Measurements from ENCODE around the gene DMXL2.
"Not testable (repeated sequence)": the region's sequence is repeated elsewhere in the genome, so short reads cannot be mapped to it uniquely, and the experiment has no call there.

Gene DMXL2

DNA sequence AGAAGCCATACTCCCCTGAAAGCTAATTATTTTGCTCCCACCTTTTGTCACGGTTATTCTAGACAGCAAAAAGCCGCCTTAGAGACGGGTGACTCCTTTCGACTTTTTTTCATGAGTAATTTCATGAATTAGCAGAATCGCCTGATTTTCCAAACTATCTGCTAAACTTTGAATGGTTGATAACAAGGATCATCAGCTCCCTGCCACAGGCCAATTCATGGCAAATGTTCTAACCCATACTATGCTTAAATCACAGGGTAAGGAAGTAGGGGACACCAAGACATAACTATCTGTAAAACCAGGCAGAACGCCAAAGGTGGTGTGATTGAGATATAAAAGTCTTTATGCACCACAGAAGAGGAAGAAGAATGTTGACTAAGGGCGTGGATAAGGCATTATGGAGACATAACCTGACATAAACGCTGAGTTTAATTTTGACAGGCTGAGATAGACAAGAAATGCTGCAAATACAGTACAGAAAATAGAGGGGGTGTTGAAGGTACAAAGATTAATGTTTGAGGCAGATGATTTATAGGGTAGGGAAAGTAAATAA, 891 bp upstream of the DMXL2 start:
- DNase-seq: no peak

DNA sequence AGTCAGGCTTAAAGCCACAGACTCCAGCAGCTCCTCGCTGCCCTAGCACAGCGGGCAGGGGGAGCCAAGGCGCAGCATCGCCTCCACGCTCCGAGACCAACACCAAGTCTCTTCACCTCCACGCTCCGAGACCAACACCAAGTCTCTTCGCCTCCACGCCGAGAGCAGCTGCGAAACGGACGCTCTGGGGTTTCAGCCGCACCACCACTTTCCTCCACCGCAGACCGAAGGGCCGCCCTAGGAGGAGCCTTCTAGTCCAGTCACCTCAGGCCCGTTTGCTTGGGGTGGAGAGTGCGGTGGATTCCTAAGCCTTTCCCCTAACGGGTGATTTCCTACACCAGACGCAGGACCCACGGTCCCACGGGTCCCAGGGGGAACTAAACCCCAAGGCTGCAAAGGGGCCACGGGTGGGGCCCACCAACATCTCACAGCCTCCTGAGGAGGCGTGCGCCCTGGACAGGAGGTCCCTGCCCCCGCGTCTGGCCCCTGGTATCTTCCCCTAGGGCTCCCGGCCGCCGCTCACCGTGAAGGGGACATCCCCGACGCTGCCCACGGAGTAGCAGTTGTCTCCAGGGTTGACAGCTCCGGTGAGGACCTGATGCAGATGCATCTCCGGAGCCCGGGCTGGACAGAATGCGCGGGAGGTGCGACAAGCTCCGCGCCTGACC, 501 bp downstream of the DMXL2 start:
- DNase-seq: peak; percentile 12 to 20

DNA sequence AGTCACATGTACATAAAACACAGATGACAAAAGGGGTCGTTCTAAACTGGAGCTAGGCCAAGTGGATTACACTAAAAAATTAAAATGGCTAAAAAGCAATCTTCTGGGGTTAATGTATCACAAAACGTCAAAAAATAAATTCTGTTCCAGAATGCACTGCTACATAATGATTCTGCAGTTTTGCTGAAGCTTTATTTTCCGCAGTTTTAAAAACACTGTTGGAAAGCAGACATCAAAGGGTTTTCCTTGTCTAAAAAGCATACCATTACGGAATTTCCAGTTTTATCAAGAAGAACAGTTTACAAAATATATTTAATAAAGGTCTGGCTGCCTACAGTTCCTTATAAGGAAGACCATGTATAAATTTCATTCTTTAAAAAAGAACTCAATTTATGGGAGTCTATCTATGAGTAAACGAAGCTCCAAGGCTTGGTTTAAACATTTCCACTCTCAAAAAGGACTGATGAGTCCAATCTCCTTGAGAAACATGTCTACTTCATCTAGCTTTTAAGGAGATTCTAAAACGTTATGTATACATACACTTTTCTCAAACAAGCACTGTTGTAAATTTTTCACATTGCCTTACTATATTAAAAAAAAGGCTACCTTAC, 1.3 kb downstream of the DMXL2 start:
- DNase-seq: no peak

DNA sequence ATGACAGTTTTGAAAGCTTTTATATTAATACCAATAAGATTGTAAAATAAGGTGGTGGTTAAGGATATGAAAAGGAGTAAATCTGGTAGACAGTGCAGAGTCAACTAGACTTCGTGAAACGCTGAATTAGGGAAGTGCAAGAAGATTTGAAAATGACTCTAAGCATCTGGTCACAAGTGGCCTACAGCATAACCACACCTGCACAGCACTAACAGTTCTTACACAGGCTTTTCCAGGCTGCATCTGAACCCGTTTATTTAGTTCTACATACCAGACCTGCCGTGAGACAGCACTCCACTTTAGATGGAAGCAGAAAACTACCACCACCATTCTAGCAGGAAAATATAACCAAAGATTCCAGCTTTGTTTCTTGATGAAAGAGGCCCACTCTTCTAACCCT, 1.9 kb downstream of the DMXL2 start:
- no peak for DNase-seq

DNA sequence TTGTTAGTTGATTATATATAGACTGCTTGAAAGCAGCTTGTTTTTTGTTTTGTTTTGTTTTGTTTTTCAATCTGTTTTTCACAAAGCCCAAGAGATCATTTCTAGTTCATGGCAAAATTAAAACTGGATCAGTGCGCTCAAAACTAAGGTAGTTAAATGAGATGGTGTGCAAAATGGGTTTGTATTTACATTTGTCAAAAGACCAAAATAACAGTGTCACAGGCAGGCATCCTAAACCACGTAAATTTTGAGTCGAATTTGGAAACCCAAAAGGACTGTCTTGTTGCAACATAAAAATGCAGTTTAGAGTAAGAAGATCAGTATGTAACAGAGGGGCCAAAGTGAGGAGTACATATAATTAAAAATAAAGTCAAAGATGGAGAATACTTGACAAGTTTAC, 2.4 kb downstream of the DMXL2 start:
- no peak for DNase-seq

DNA sequence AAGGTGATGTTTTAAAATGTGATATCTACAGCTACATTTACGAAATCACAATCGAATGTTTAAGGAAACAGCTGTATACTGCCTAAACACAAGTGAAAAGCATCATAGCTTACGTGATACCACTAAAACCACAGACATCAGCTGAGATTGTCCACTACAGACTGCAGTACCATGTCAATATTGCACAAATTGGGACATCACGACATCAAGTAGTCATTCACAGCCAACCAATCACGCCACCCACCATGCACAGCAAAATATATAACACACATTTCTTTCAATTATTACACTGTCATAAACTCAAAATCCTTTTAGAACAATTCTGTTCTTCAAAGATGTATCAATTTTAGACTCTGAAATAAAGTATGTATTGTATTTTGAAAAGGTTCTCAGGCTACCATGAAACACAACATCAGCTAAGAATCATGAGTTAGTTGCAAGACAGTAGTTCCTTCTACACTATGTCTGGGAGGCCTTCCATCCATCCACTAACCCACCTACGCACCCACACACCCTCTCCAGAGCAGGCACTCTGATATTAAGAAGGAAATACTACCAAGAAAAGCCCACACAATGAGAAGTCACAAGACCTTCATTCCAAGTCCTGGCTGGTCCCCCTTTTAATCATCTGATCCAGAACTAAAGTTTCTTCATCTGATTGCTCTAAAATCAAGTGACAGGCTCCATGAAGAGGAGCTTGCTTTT, 3.1 kb downstream of the DMXL2 start:
- DNase-seq: no peak

DNA sequence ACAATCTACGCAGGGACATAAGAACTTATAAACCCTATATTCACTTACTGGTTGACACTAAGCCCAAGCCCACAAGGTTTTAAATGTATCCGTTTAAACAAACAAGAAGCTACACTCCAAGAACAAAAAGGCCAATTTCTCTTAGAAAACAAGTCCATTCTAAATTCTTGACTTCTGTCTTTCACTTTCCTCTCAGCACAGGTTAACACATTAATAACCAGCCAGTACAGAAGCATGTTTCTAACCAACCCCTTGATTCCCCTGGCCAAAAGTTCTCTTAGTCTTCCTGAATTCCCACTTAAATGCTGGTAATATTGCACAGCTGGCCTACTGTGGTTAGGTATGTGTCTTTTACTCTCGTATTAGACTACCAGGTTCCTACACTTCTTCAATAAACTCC, 4.7 kb downstream of the DMXL2 start:
- no peak for DNase-seq

DNA sequence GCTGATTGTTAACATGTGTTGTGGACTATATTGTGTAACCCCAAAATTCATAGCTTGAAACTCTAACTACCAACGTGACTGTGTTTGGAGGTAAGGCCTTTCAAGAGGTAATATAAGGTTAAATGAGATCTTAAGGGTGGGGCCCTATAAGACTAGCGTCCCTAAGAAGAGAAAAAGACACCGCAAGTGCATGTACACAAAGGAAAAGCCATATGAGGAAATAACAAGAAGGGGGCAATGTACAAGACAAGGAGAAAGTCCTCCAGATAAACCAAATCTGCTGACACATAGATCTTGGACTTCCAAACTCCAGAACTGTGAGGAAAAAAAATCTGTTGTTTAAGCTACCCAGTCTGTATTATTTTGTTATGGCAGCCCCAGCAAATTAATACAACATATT, 8.6 kb downstream of the DMXL2 start:
- no peak for DNase-seq

DNA sequence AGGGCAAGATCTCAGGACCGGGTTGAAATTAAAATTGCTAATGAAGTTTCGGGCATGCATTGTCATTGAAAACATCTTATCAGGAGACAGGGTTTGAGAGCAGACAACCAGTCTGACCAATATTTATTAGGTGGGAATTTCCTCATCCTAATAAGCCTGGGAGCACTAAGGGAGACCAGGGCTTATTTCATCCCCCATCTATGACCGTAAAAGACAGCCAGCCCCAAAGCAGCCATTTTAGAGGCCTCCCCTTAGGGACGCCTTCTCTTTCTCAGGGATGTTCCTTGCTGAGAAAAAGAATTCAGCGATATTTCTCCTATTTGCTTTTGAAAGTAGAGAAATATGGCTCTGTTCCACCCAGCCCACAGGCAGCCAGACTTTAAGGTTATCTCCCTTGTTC, 9.9 kb downstream of the DMXL2 start:
- not testable (repeated sequence) for DNase-seq

DNA sequence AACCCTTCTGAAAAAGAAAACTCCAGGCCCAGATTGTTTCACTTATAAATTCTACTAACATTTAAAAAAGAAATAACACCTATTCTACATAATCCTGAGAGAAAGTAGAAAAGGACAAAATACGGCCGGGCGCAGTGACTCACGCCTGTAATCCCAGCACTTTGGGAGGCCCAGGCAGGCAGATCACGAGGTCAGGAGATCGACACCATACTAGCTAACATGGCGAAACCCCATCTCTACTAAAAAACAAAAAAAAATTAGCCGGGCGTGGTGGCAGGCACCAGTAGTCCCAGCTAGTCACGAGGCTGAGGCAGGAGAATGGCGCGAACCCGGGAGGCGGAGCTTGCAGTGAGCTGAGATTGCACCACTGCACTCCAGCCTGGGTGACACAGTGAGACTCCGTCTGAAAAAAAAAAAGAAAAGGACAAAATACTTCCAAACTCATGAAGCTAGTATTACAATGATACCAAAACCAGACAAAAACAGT, 19.1 kb downstream of the DMXL2 start:
- not testable (repeated sequence) for DNase-seq

DNA sequence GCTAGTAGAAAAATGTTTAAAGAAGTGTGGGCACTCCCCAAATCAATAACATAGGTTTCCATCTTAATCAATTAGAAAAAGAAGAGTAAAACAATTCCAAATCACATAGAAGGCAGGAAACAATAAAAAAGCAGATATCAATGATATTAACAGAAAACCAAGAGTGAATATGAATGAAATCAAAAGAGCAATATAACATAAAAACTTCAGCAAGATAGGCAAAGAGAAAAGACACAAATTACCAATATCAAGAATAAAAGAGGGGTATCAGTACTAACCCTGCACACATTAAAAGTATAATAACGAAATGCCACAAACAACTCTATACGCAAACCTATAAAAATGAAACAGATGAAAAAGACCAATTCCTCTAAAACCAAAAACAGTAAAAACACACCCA, 19.6 kb downstream of the DMXL2 start:
- no peak for DNase-seq

DNA sequence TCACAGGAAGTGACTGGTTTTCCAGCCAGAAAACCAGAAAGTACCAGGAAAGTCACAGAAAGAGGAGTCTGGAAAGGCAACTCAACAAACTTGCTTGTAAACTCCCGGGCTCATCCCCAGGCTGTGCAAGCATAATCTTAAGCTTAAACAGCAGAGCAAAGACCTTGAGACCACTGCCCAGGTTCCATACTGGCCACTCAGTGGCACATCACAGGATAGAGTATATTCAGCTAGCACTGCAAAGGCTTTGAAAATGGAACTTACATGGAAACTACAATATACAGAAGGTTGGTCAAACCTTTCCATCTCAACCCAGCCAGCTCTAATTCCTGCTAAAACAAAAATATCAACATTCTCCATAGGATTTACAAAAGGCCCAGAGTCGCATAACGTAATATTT, 20.1 kb downstream of the DMXL2 start:
- DNase-seq: no peak

DNA sequence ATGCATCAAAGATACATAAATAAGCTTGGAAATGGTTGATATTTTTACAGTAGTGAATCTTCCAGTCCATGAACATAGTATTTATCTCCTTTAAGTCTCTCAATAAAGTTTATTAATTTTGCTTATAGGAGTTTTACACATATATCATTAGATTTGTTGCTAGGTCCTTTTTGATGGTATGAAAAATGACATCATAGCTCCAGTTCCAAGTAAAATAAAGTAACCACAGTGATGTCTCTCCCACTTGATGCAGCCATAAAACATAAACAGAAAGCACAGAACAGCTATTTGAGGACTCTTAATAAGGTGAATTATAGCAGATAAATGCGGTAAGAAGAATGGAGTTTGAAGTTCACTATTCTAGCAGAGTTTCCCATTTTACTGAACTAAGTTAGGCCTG, 20.8 kb downstream of the DMXL2 start:
- DNase-seq: no peak

DNA sequence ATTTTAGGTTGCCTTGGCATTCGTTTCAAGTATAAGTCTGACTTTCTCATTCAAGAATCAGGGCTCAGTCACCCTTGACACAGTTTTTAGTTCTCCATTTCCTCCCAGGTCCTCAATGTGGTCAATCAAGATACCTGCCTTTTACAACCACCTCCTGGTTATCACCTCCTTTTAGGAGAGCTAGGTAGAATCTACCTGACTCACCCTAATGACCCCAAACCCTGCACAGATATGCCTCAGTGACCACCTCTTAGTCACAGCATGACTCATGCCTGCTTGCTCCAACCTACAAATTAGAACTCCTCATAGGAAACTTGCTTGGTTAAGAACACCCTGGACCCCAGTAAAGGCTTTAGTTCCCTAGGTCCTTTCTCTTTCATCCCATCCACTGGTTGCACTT, 22.5 kb downstream of the DMXL2 start:
- no peak for DNase-seq

DNA sequence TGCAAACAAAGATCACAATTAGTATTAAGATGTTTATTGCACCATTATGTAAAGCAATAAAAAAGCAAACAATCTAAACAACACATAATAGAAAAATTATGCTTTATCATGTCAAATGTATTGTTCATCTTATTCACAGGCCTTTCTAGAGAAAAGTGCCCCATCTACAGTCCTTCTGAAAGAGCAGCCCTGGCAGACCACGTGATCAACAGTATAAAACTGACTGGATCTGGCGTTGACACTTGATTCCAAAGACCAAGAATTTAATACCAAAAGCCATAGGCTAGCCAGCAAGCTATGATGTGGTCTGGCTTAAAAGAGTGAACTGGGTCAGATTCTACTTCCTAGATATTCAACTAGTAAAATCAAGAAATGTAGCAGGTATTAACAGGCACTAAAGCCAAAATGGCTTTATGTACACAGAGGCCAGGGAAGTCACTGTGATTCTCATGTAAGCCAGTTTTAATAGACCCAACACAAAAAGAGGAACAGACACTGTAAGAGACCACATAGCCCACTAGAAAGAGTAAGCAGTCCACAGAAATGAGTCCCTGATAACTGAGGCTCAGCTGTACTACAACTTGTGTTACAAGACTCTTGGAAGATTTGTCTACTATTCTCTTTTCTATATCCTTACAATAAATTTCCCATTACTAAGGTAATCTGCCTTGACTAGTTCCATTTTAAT, 32.5 kb downstream of the DMXL2 start:
- no peak for DNase-seq

DNA sequence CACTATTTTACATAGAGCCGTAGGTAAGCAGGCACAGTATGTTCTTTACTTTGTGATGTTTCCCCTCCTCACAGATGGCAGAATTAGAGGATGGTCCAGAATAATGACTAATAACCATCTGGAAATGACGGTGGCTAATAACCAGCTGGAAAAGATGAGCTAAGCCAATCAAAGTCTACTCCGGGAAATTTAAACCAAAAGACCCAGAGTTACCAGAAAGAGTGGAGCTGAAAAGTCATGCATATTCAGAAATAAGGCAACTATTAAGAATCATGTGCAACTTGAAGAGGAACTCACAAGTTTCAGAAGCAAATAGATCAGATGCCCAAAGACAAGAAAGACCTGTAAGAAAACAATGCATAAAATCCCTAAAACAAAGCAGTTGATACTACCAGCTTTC, 33.6 kb downstream of the DMXL2 start:
- DNase-seq: no peak

DNA sequence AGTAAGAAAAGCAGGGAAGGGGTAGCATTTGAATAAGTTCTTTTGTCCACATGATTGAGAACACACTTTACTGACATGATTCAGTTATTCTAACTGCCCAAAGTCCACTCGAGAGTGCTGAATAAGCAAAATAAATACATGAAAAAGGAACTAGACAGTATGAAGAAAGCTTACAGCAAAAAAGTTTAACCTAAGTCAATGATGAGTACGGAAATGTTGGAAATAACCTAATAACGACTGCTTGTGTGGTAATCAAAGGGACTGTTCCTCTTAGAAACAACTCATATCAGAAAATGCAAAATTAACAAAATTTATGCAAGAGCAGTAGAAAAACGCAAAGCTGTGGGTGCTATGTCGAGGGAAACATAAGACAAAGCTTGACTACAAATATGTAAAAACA, 36.6 kb downstream of the DMXL2 start:
- DNase-seq: no peak

DNA sequence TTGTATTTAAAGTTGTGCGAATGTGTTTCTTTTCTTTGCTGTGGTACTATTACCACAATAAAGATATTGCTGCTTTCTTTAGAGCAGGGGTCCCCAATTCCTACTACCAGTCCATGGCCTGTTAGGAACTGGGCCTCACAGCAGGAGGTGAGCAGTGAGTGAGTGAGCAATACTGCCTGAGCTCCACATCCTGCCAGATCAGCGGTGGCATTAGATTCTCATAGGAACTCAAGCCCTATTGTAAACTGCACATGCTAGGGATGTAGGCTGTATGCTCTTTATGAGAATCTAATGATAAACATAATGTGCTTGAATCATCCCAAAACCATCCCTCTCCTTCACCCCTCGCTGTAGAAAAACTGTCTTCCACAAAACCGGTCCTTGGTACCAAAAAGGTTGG, 41.6 kb downstream of the DMXL2 start:
- no peak for DNase-seq

DNA sequence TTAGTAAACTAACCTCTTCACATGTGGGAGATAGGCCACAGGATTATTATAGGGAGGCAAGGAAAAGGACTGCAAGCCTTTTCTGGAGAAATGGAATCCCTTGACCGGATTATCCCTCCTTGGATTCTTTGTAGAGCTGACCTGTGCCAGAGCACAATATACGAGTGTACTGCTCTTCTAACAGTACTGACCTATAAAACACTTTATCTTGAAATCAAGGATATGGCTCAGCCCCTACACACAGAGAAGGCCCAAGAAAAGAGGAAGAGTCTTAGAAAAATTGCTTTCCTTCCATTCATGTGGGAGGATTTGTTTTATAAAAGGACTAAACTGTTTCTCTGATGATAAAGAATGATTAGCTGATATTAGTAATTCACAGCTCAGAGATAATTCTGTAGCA, 42.2 kb downstream of the DMXL2 start:
- DNase-seq: no peak

DNA sequence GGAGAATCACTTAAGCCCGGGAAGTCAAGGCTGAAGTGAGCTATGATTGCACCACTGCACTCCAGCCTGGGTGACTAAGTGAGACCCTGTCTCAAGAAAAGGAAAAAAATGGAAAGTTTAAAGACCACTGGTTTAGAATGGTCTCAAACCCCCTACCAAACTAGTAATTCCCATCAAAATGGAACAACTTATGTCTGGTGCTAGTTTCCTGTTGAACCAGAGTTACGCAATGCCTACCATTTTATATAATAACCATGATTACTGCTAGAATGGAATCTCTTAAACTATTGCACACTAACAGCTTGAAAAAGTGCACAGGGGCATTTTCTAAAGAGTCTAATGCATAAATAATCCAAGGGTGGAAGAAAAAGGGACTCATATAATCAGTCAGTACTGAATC, 43.6 kb downstream of the DMXL2 start:
- no peak for DNase-seq

DNA sequence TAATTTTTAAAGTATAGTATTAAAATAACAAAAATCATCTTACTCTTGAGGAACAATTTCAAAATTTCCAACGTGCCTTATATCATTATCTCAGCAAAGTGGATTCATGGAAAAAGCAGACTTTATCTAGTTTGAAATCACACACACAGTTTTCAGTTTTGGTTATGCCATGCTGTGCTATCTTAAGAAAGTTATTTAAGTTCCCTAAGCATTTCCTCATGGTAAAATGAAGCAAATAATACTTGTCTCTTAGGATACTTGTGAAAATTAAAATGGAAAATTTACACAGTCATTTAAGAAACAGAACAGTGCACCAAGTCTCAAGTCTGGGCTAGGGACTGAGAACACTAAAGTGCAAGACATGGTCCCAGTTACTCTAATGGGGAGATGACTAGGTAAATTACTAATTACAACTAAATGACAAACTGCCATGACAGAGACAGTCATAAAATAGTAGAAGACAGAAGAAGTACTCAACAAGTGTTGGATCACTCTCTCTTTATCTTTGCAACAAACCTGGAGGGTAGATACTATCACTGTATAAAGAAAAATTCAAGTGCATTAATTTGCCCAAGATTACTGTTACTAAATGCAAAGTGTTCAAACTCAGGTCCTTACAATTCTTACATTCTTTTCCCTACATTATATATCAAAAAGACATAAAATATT, 44.8 kb downstream of the DMXL2 start:
- DNase-seq: no peak

DNA sequence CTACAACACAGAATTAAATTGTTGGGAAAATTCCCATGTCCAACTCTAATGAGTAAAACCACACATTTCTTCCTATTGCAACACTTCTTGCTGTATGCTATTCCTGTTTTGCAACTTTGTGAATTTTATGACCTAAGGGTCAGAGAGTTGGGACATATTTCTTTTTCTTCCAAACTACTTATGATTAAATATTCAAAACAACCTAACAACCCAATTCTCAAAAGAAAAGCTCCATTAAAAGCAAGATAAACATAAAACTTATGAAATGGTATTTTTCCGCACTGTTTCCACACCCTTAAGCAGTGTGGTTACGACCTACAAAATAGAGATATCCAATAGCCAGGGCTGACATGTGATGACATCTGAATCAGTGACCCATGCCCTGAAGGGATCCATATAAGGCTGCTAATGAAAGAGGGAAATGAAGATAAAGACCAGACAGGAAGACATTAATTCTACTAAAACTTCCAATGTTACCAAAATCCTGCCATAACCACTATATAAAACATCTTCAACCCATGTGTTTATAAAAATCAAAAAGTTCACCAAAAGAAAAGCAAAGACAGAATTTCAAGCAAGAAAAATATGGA, 45.6 kb downstream of the DMXL2 start:
- DNase-seq: no peak

Data from stimulated activated CD4-positive, alpha-beta T cell treated with anti-CD3 and anti-CD28 coated beads, Interleukin-2, amount 100 ng/mL, for 48 hours (primary cell).